H9 (cell line): ENCODE measurements around the gene KRTAP6-2. TPM values are rescaled to one million over a fixed set of nuclear protein-coding genes. Genes with fewer than 3 reads are reported as not detected.

Experiments used
- DNase-seq: peaks from one replicate; pipeline ENCODE4 v3.0.0-alpha.2; 2017
- H2AFZ ChIP-seq: one replicate; pipeline ENCODE4 v1.6.1; 2013; ENCODE audit warnings: mild to moderate bottlenecking, low read length, control low read depth, moderate library complexity
- H2AK5ac ChIP-seq: 2 replicates; pipeline ENCODE4 v1.6.1; 2013; ENCODE audit warnings: low read length, control low read depth, mixed read lengths; ENCODE audit not compliant: insufficient read length
- H2BK120ac ChIP-seq: one replicate; pipeline ENCODE4 v1.6.1; 2013; ENCODE audit warnings: low read depth, mild to moderate bottlenecking, low read length, control low read depth, inconsistent platforms; ENCODE audit not compliant: poor library complexity, severe bottlenecking
- H2BK12ac ChIP-seq: 2 replicates; pipeline ENCODE4 v1.6.1; 2013; ENCODE audit warnings: low read length, control low read depth, mixed read lengths, low read depth; ENCODE audit not compliant: insufficient read length
- H2BK15ac ChIP-seq: 2 replicates; pipeline ENCODE4 v1.6.1; 2013; ENCODE audit warnings: low read depth, low read length, control low read depth
- H2BK20ac ChIP-seq: one replicate; pipeline ENCODE4 v1.6.1; 2013; ENCODE audit warnings: low read depth, mild to moderate bottlenecking, low read length, control low read depth, inconsistent platforms; ENCODE audit not compliant: poor library complexity, severe bottlenecking
- H2BK5ac ChIP-seq: 2 replicates; pipeline ENCODE4 v1.6.1; 2013; ENCODE audit warnings: low read length, control low read depth, mixed read lengths; ENCODE audit not compliant: insufficient read length
- H3K14ac ChIP-seq: 2 replicates; pipeline ENCODE4 v1.6.1; 2013; ENCODE audit warnings: low read length, control low read depth; ENCODE audit not compliant: insufficient read depth
- H3K18ac ChIP-seq: 2 replicates; pipeline ENCODE4 v1.6.1; 2013; ENCODE audit warnings: low read depth, mild to moderate bottlenecking, mixed read lengths, low read length, control low read depth; ENCODE audit not compliant: insufficient read length
- H3K23ac ChIP-seq: 2 replicates; pipeline ENCODE4 v1.6.1; 2013; ENCODE audit warnings: low read length, control low read depth, mixed read lengths, low read depth; ENCODE audit not compliant: insufficient read length
- H3K23me2 ChIP-seq: 2 replicates; pipeline ENCODE4 v1.6.1; 2013; ENCODE audit warnings: low read depth, mild to moderate bottlenecking, mixed read lengths, low read length, control low read depth; ENCODE audit not compliant: insufficient read length, poor library complexity, severe bottlenecking
- H3K27ac ChIP-seq: 2 replicates; pipeline ENCODE4 v1.5.1; 2013; ENCODE audit warnings: low read length, control low read depth, mixed read lengths, low read depth; ENCODE audit not compliant: insufficient read length
- H3K27me3 ChIP-seq: 2 replicates; pipeline ENCODE4 v1.6.1; 2013; ENCODE audit warnings: low read length, control low read depth, inconsistent platforms; ENCODE audit not compliant: insufficient read depth
- H3K4ac ChIP-seq: 2 replicates; pipeline ENCODE4 v1.6.1; 2013; ENCODE audit warnings: low read depth, mild to moderate bottlenecking, control low read depth, inconsistent platforms, low read length, moderate library complexity
- H3K4me1 ChIP-seq: 2 replicates; pipeline ENCODE4 v1.6.1; 2013; ENCODE audit warnings: low read length, control low read depth, inconsistent platforms; ENCODE audit not compliant: insufficient read depth
- H3K4me2 ChIP-seq: 2 replicates; pipeline ENCODE4 v1.6.1; 2013; ENCODE audit warnings: low read length, control low read depth, mixed read lengths; ENCODE audit not compliant: insufficient read length, insufficient read depth
- H3K56ac ChIP-seq: 2 replicates; pipeline ENCODE4 v1.6.1; 2013; ENCODE audit warnings: low read depth, mild to moderate bottlenecking, mixed read lengths, low read length, control low read depth; ENCODE audit not compliant: insufficient read length
- H3K79me1 ChIP-seq: 2 replicates; pipeline ENCODE4 v1.6.1; 2013; ENCODE audit warnings: low read depth, mild to moderate bottlenecking, moderate library complexity, low read length, control low read depth, inconsistent platforms; ENCODE audit not compliant: insufficient read depth, poor library complexity, severe bottlenecking
- H3K79me2 ChIP-seq: 2 replicates; pipeline ENCODE4 v1.6.1; 2013; ENCODE audit warnings: low read length, control low read depth, inconsistent platforms; ENCODE audit not compliant: insufficient read depth
- H3K9ac ChIP-seq: 2 replicates; pipeline ENCODE4 v1.6.1; 2013; ENCODE audit warnings: low read length, control low read depth, mixed read lengths; ENCODE audit not compliant: insufficient read length; ENCODE audit errors: extremely low read depth
- H3K9me3 ChIP-seq: one replicate; pipeline ENCODE4 v1.6.1; 2013; ENCODE audit warnings: low read depth, low read length, inconsistent platforms; ENCODE audit not compliant: control insufficient read depth
- H3T11ph ChIP-seq: one replicate; pipeline ENCODE4 v1.6.1; 2013; ENCODE audit warnings: mild to moderate bottlenecking, low read length, control low read depth, inconsistent platforms
- H4K20me1 ChIP-seq: one replicate; pipeline ENCODE4 v1.6.1; 2013; ENCODE audit not compliant: control insufficient read depth, insufficient read length, insufficient read depth
- H4K5ac ChIP-seq: 2 replicates; pipeline ENCODE4 v1.6.1; 2013; ENCODE audit warnings: low read depth, mild to moderate bottlenecking, mixed read lengths, low read length, control low read depth; ENCODE audit not compliant: insufficient read length
- H4K8ac ChIP-seq: replicated peaks from 2 replicates; pipeline ENCODE4 v1.6.1; 2013; ENCODE audit warnings: low read length, control low read depth, mixed read lengths, low read depth; ENCODE audit not compliant: insufficient read length
- H4K91ac ChIP-seq: 2 replicates; pipeline ENCODE4 v1.6.1; 2013; ENCODE audit warnings: low read depth, mild to moderate bottlenecking, moderate library complexity, mixed read lengths, low read length, control low read depth; ENCODE audit not compliant: insufficient read length
- H3K27ac Mint-ChIP-seq, 3 experiments: 2 replicates in 2 of 3; 3 replicates in 1 of 3; pipeline ENCODE4 v1.8.0; 2020 to 2021; ENCODE audit warnings: mixed read lengths in 3 of 3, mild to moderate bottlenecking in 1 of 3, moderate library complexity in 1 of 3
- H3K27me3 Mint-ChIP-seq: 2 replicates; pipeline ENCODE4 v1.8.0; 2021; ENCODE audit warnings: low read depth, mild to moderate bottlenecking, moderate library complexity, mixed read lengths
- H3K36me3 Mint-ChIP-seq, 3 experiments: 2 replicates in 2 of 3; 3 replicates in 1 of 3; pipeline ENCODE4 v1.8.0; 2020 to 2021; ENCODE audit warnings: low read depth in 3 of 3, mixed read lengths in 3 of 3; ENCODE audit not compliant: insufficient read depth in 1 of 3
- H3K4me1 Mint-ChIP-seq, 2 experiments: 2 replicates each; pipeline ENCODE4 v1.8.0; 2020; ENCODE audit warnings: mixed read lengths in 2 of 2
- H3K4me3 Mint-ChIP-seq, 2 experiments: 2 replicates in 1 of 2; 3 replicates in 1 of 2; pipeline ENCODE4 v1.8.0; 2020 to 2021; ENCODE audit warnings: mild to moderate bottlenecking in 2 of 2, mixed read lengths in 2 of 2, moderate library complexity in 1 of 2
- H3K9me3 Mint-ChIP-seq, 2 experiments: 2 replicates in 1 of 2; 3 replicates in 1 of 2; pipeline ENCODE4 v1.8.0; 2020; ENCODE audit warnings: mild to moderate bottlenecking in 2 of 2, mixed read lengths in 2 of 2, moderate library complexity in 1 of 2
- CTCF ChIP-seq: fragments of 200-600 bp; sonication (generic); conservative IDR thresholded peaks from 3 replicates; pipeline ENCODE4 v1.8.0; 2021; ENCODE audit warnings: antibody characterized with exemption, mild to moderate bottlenecking
- WGBS: extraction: QIAGEN DNeasy Blood & Tissue Kit; methylation state at CpG from one replicate; pipeline ENCODE4 v1.1.7; 2013; ENCODE audit warnings: missing lambda C conversion rate, low lambda C conversion rate, mixed read lengths; ENCODE audit not compliant: insufficient read length; ENCODE audit errors: extremely low coverage; 5-methylcytosine and 5-hydroxymethylcytosine counted together
- total RNA-seq: library from RNA; stranded (reverse); gene quantifications from 2 replicates; pipeline ENCODE4 v1.2.1, GENCODE V29; 2021

The KRTAP6-2 gene
- total RNA-seq, 1 experiment from 2014 or later = not detected

GRCh38 chr21:30605968-30606367, 7.3 kb upstream of the KRTAP6-2 start:
- Histone ChIP-seq H3K18ac (no peak overlapping the region), H3K23me2 (no peaks in the 10 kb centered on the region), H3K27ac (no peak overlapping the region), H3K9me3 (no peaks in the 10 kb centered on the region), H3K79me1 (no peaks in the 10 kb centered on the region), H3K4me2 (no peak overlapping the region), H3K27me3 (no peaks in the 10 kb centered on the region), H3K14ac (no peak overlapping the region), H3K4ac (no peak overlapping the region), H3K9ac (no peak overlapping the region), H2BK12ac (no peak overlapping the region), H4K91ac (no peak overlapping the region), H2AFZ (no peak overlapping the region), H2BK20ac (no peak overlapping the region), H4K20me1 (no peaks in the 10 kb centered on the region), H2BK5ac (no peak overlapping the region), H4K5ac (no peak overlapping the region), H2BK120ac (no peak overlapping the region), H2BK15ac (no peak overlapping the region), H3T11ph (no peak overlapping the region), H3K4me1 (no peaks in the 10 kb centered on the region), H4K8ac (no peak overlapping the region), H2AK5ac (no peak overlapping the region), H3K23ac (no peak overlapping the region), H3K79me2 (no peaks in the 10 kb centered on the region), H3K56ac (no peak overlapping the region)
- no peak for TF ChIP-seq CTCF
- peak; percentile 56 for DNase-seq
- no peak overlapping the region for H3K4me3 Mint-ChIP-seq
- WGBS = no CpG with 5 or more reads among the region's 2 CpGs
- no peaks in the 10 kb centered on the region for H3K4me1 Mint-ChIP-seq
- peaks cover 0 to 27% (median 3%) of the 10 kb centered on the region in 3 experiments; a peak in 4 of 7 replicates for H3K36me3 Mint-ChIP-seq
- H3K9me3 Mint-ChIP-seq = peaks cover 2 to 39% of the 10 kb centered on the region in 2 experiments; a peak in 4 of 5 replicates
- no peak overlapping the region for H3K27ac Mint-ChIP-seq
- H3K27me3 Mint-ChIP-seq = peaks cover 5% of the 10 kb centered on the region
